HepG2 (cell line): Measurements from ENCODE around the gene TACC2. TPM values are rescaled to one million over a fixed set of nuclear protein-coding genes. Genes with fewer than 3 reads are reported as not detected.

Experiments used
- ADNP ChIP-seq: sonication (generic); formaldehyde crosslinking; IDR thresholded peaks from 2 replicates; pipeline ENCODE4 v1.4.0; 2020; ENCODE audit warnings: missing genetic modification reagents
- AKAP8 ChIP-seq: sonication (generic); formaldehyde crosslinking; IDR thresholded peaks from 2 replicates; pipeline ENCODE4 v1.5.1; 2020; ENCODE audit warnings: mild to moderate bottlenecking, missing genetic modification reagents
- ATF7-NPFF ChIP-seq: sonication (generic); formaldehyde crosslinking; IDR thresholded peaks from 2 replicates; pipeline ENCODE4 v1.8.1; 2023; ENCODE audit warnings: mild to moderate bottlenecking, low read depth, missing genetic modification reagents, moderate library complexity
- ATRX ChIP-seq: sonication (generic); formaldehyde crosslinking; IDR thresholded peaks from 2 replicates; pipeline ENCODE4 v1.4.0; 2020; ENCODE audit warnings: missing genetic modification reagents, borderline replicate concordance
- BRCA1 ChIP-seq: sonication (generic); formaldehyde crosslinking; IDR thresholded peaks from 2 replicates; pipeline ENCODE4 v1.4.0; 2020; ENCODE audit warnings: missing genetic modification reagents
- CHCHD3 ChIP-seq: sonication (generic); formaldehyde crosslinking; IDR thresholded peaks from 2 replicates; pipeline ENCODE4 v1.8.0; 2022; ENCODE audit warnings: mild to moderate bottlenecking, missing genetic modification reagents, moderate library complexity
- GLMP ChIP-seq: sonication (generic); formaldehyde crosslinking; IDR thresholded peaks from 2 replicates; pipeline ENCODE4 v1.9.0; 2021; ENCODE audit warnings: missing genetic modification reagents, mild to moderate bottlenecking, borderline replicate concordance
- HMGA1 ChIP-seq: sonication (generic); formaldehyde crosslinking; conservative IDR thresholded peaks from 2 replicates; pipeline ENCODE4 v1.4.0; 2020; ENCODE audit warnings: missing genetic modification reagents
- JARID2 ChIP-seq: sonication (generic); formaldehyde crosslinking; IDR thresholded peaks from 2 replicates; pipeline ENCODE4 v1.8.1; 2023; ENCODE audit warnings: missing genetic modification reagents, inconsistent platforms; ENCODE audit not compliant: insufficient replicate concordance
- KLF6 ChIP-seq: IDR thresholded peaks from 2 replicates; pipeline ENCODE4 v1.8.0; 2016; ENCODE audit warnings: missing biosample characterization, missing genetic modification reagents
- NFE2 ChIP-seq: sonication (generic); formaldehyde crosslinking; IDR thresholded peaks from 2 replicates; pipeline ENCODE4 v1.4.0; 2020; ENCODE audit warnings: missing genetic modification reagents
- NRL ChIP-seq: sonication (generic); formaldehyde crosslinking; IDR thresholded peaks from 2 replicates; pipeline ENCODE4 v1.5.0; 2020; ENCODE audit warnings: missing genetic modification reagents, mild to moderate bottlenecking, moderate library complexity, borderline replicate concordance
- PITX1 ChIP-seq: sonication (generic); formaldehyde crosslinking; IDR thresholded peaks from 2 replicates; pipeline ENCODE4 v1.5.1; 2020; ENCODE audit warnings: mild to moderate bottlenecking, missing genetic modification reagents
- RAD21 ChIP-seq: fragments of 450-650 bp; formaldehyde crosslinking; IDR thresholded peaks from 2 replicates; pipeline ENCODE4 v1.5.0; 2020; ENCODE audit warnings: mild to moderate bottlenecking
- RNF2 ChIP-seq: fragments of 450-650 bp; conservative IDR thresholded peaks from 2 replicates; pipeline ENCODE4 v1.6.1; 2016; ENCODE audit warnings: low read depth
- SATB2 ChIP-seq: sonication (generic); formaldehyde crosslinking; IDR thresholded peaks from 2 replicates; pipeline ENCODE4 v1.5.0; 2020; ENCODE audit warnings: missing genetic modification reagents
- SNAPC5 ChIP-seq: sonication (generic); formaldehyde crosslinking; IDR thresholded peaks from 2 replicates; pipeline ENCODE4 v1.8.1; 2023; ENCODE audit warnings: mild to moderate bottlenecking, missing genetic modification reagents, borderline replicate concordance
- TCF7 ChIP-seq: sonication (generic); IDR thresholded peaks from 2 replicates; pipeline ENCODE4 v1.6.1; 2016; ENCODE audit warnings: antibody characterized with exemption, low read depth
- TCF7L2 ChIP-seq: IDR thresholded peaks from 2 replicates; pipeline ENCODE4 v1.6.1; 2011; ENCODE audit warnings: mild to moderate bottlenecking, low read depth, low read length, moderate library complexity
- THYN1 ChIP-seq: sonication (generic); formaldehyde crosslinking; IDR thresholded peaks from 2 replicates; pipeline ENCODE4 v1.8.1; 2023; ENCODE audit warnings: low read depth, mild to moderate bottlenecking, moderate library complexity, missing genetic modification reagents, borderline replicate concordance
- U2AF1 ChIP-seq: fragments of 200-400 bp; formaldehyde crosslinking; optimal IDR thresholded peaks from 2 replicates; pipeline ENCODE3; 2017; ENCODE audit warnings: mild to moderate bottlenecking, low read depth, low read length
- ZBTB7A ChIP-seq: sonication (generic); formaldehyde crosslinking; IDR thresholded peaks from 2 replicates; pipeline ENCODE4 v1.8.0; 2022; ENCODE audit warnings: mild to moderate bottlenecking, missing genetic modification reagents
- ZEB1 ChIP-seq: IDR thresholded peaks from 2 replicates; pipeline ENCODE4 v1.6.1; 2012; ENCODE audit warnings: mild to moderate bottlenecking, low read depth, inconsistent platforms; ENCODE audit not compliant: insufficient replicate concordance
- ZFY ChIP-seq: sonication (generic); formaldehyde crosslinking; IDR thresholded peaks from 2 replicates; pipeline ENCODE4 v1.4.0; 2020; ENCODE audit warnings: missing genetic modification reagents
- ZKSCAN1 ChIP-seq: fragments of 150-350 bp; IDR thresholded peaks from 2 replicates; pipeline ENCODE4 v1.6.1; 2014; ENCODE audit warnings: low read length
- ZNF292 ChIP-seq: sonication (generic); formaldehyde crosslinking; IDR thresholded peaks from 2 replicates; pipeline ENCODE4 v1.8.1; 2022; ENCODE audit warnings: mild to moderate bottlenecking, low read depth, missing genetic modification reagents, borderline replicate concordance
- ZNF350 ChIP-seq: sonication (generic); formaldehyde crosslinking; IDR thresholded peaks from 2 replicates; pipeline ENCODE4 v1.4.0; 2020; ENCODE audit warnings: mild to moderate bottlenecking, low read depth, missing genetic modification reagents, borderline replicate concordance
- ZNF552 ChIP-seq: sonication (generic); formaldehyde crosslinking; IDR thresholded peaks from 2 replicates; pipeline ENCODE4 v1.9.0; 2022; ENCODE audit warnings: missing genetic modification reagents, mild to moderate bottlenecking, borderline replicate concordance
- ZNF703 ChIP-seq: sonication (generic); formaldehyde crosslinking; IDR thresholded peaks from 2 replicates; pipeline ENCODE4 v1.5.1; 2020; ENCODE audit warnings: missing genetic modification reagents, mild to moderate bottlenecking, moderate library complexity, borderline replicate concordance
- polyA plus RNA-seq, 8 experiments: library from polyadenylated mRNA; depleted of rRNA in 3 of 8; stranded (reverse) in 7 of 8; unstranded in 1 of 8; fragments of >200 nt; fragmentation: Illumina TruSeq in 4 of 8; extraction: Trizol in 4 of 8; gene quantifications; 2 replicates each; pipeline versions ENCODE4 v1.2.1 to v1.2.3, GENCODE V29; 2011 to 2016; ENCODE audit warnings: low read depth in 4 of 8, missing spikeins in 1 of 8, mixed read lengths in 1 of 8; ENCODE audit not compliant: insufficient read depth in 1 of 8
- total RNA-seq, 5 experiments: library from RNA; depleted of rRNA; stranded (reverse); fragments of >200 nt; fragmentation: Illumina TruSeq; extraction: Trizol; gene quantifications; 2 replicates each; pipeline ENCODE4 v1.2.3, GENCODE V29; 2016; ENCODE audit warnings: low read depth in 1 of 5
- TF ChIP-seq, protein P1 (sequence below): sonication (generic); formaldehyde crosslinking; conservative IDR thresholded peaks from 2 replicates; pipeline ENCODE4 v1.5.0; 2020; ENCODE audit warnings: missing genetic modification reagents

The TACC2 gene
- total and polyA plus RNA-seq, 2 of the 13 experiments (the other 11 are each of a cell fraction or from before 2014, with no cell fraction given): 11.8 to 16.0 TPM

GRCh38 chr10:122267849-122268737 lies 279.1 kb downstream of the TACC2 start (continued):
- no peak for TF ChIP-seq ZNF703
- TF ChIP-seq JARID2 (CRISPR knock-in tag): no peak
- no peak for TF ChIP-seq ZKSCAN1
- TF ChIP-seq ZNF350 (CRISPR knock-in tag): peak; percentile 75; the same call in 1 of the 2 replicates
- TF ChIP-seq ZNF292 (CRISPR knock-in tag): no peak
- TF ChIP-seq SNAPC5: no peak
- no peak for TF ChIP-seq TCF7
- peak; percentile 54; the same call in 1 of the 2 replicates for TF ChIP-seq PITX1 (CRISPR knock-in tag)
- no peak for TF ChIP-seq ZNF552 (CRISPR knock-in tag)
- TF ChIP-seq ATRX: no peak
- no peak for TF ChIP-seq NFE2
- no peak for TF ChIP-seq THYN1 (CRISPR knock-in tag)
- TF ChIP-seq KLF6 (CRISPR knock-in tag): 0 out of 2 replicates have a peak, but pooled peaks have one; percentile 53
- TF ChIP-seq ATF7-NPFF (CRISPR knock-in tag): 0 out of 2 replicates have a peak, but pooled peaks have one; percentile 21
- TF ChIP-seq RNF2: no peak
- TF ChIP-seq BRCA1 (CRISPR knock-in tag): no peak
- no peak for TF ChIP-seq SATB2 (CRISPR knock-in tag)
- no peak for TF ChIP-seq ZBTB7A
- TF ChIP-seq ADNP (CRISPR knock-in tag): no peak
- TF ChIP-seq AKAP8 (CRISPR knock-in tag): 0 out of 2 replicates have a peak, but pooled peaks have one; percentile 56
- no peak for TF ChIP-seq CHCHD3 (CRISPR knock-in tag)
- TF ChIP-seq GLMP (CRISPR knock-in tag): no peak
- TF ChIP-seq TCF7L2: no peak
- peak; percentile 55 for TF ChIP-seq ZFY
- no peak for TF ChIP-seq U2AF1
- TF ChIP-seq NRL (CRISPR knock-in tag): 0 out of 2 replicates have a peak, but pooled peaks have one; percentile 26
- TF ChIP-seq HMGA1 (CRISPR knock-in tag): no peak
- TF ChIP-seq ZEB1: peak; percentile 56
- TF ChIP-seq, protein P1, sequence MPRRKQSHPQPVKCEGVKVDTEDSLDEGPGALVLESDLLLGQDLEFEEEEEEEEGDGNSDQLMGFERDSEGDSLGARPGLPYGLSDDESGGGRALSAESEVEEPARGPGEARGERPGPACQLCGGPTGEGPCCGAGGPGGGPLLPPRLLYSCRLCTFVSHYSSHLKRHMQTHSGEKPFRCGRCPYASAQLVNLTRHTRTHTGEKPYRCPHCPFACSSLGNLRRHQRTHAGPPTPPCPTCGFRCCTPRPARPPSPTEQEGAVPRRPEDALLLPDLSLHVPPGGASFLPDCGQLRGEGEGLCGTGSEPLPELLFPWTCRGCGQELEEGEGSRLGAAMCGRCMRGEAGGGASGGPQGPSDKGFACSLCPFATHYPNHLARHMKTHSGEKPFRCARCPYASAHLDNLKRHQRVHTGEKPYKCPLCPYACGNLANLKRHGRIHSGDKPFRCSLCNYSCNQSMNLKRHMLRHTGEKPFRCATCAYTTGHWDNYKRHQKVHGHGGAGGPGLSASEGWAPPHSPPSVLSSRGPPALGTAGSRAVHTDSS: no peak
- peak; percentile 81 for TF ChIP-seq RAD21 (CRISPR knock-in tag)
